K562 (cell line): ENCODE results near the gene PDE11A. TPM values are rescaled to one million over a fixed set of nuclear protein-coding genes. Genes with fewer than 3 reads are reported as not detected.
A peak's percentile ranks its signal among the peaks of the same experiment; 100 is the strongest.

Experiments
- ATAC-seq: fragments of 200-7000 bp; cut with Tn5 transposase; 3 replicates; pipeline ENCODE4 v1.9.1; 2020; ENCODE audit warnings: moderate library complexity
- BruUV-seq: library from RNA; stranded (reverse); fragments of 400-500 nt; replicated peaks from 2 replicates; lab custom pipeline; 2021; lab: Mats Ljungman, UMichigan
- CTCF ChIA-PET: fragments of 300-600 bp; formaldehyde crosslinking; extraction: SDS; loops from one replicate; lab custom pipeline; 2021; ENCODE audit warnings: low intra/inter-chr PET ratio; lab: Yijun Ruan, JAX
- POLR2A ChIA-PET: fragments of 300-600, 350-650 bp; sonication (Branson Sonifier 250); formaldehyde crosslinking; extraction: SDS; loops from one replicate; lab custom pipeline; 2021; ENCODE audit warnings: antibody characterized with exemption, inconsistent platforms; lab: Yijun Ruan, JAX
- DNase-seq, 4 experiments: peaks; one replicate each; pipeline versions ENCODE4 v3.0.0 to v3.0.0-alpha.2; 2011 to 2018; ENCODE audit warnings: low spot score in 3 of 4, mixed read lengths in 3 of 4; ENCODE audit errors: extremely low read depth in 1 of 4
- FAIRE-seq: peaks from 2 replicates; lab custom pipeline; 2011; peaks lifted over from hg19 to GRCh38; lab: Jason Lieb, UNC
- H2AFZ ChIP-seq: 2 replicates; pipeline ENCODE4 v1.6.0; 2011; ENCODE audit warnings: low read depth, low read length, control low read depth, inconsistent platforms
- H3K27ac ChIP-seq: fragments of 200-600 bp; 3 replicates; pipeline ENCODE4 v1.8.0; 2011; ENCODE audit warnings: low read depth, mild to moderate bottlenecking, control low read depth, inconsistent platforms, low read length, moderate library complexity, mixed read lengths; ENCODE audit errors: extremely low read depth
- H3K27me3 ChIP-seq, 2 experiments: fragments of 300-600 bp in 1 of 2; 2 replicates in 1 of 2; 3 replicates in 1 of 2; pipeline versions ENCODE4 v1.6.0 to v1.8.0; 2011; ENCODE audit warnings: inconsistent platforms in 2 of 2, low read length in 2 of 2, mild to moderate bottlenecking in 1 of 2, mixed read lengths in 1 of 2, moderate library complexity in 1 of 2; ENCODE audit not compliant: control insufficient read depth in 2 of 2, insufficient read depth in 2 of 2
- H3K36me3 ChIP-seq: fragments of 300-600 bp; 3 replicates; pipeline ENCODE4 v1.8.0; 2011; ENCODE audit warnings: mild to moderate bottlenecking, low read length, inconsistent platforms; ENCODE audit not compliant: control insufficient read depth, insufficient read depth
- H3K4me1 ChIP-seq, 2 experiments: fragments of 200-600 bp in 1 of 2; replicated peaks in 1 of 2; 2 replicates in 1 of 2; 3 replicates in 1 of 2; pipeline versions ENCODE4 v1.5.1 to v1.8.0; 2011; ENCODE audit warnings: inconsistent platforms in 2 of 2, low read length in 2 of 2, mild to moderate bottlenecking in 1 of 2, mixed read lengths in 1 of 2, moderate library complexity in 1 of 2; ENCODE audit not compliant: control insufficient read depth in 2 of 2, insufficient read depth in 2 of 2
- H3K4me2 ChIP-seq: 2 replicates; pipeline ENCODE4 v1.6.1; 2011; ENCODE audit warnings: low read length, control low read depth, inconsistent platforms, mixed read lengths; ENCODE audit not compliant: insufficient read depth
- H3K4me3 ChIP-seq: fragments of 200-600 bp; sonication (generic), shearing (Covaris generic); 2 replicates; pipeline ENCODE4 v1.5.1; 2016; ENCODE audit warnings: control low read depth, inconsistent platforms
- H3K79me2 ChIP-seq: fragments of 200-600 bp; 3 replicates; pipeline ENCODE4 v1.8.0; 2011; ENCODE audit warnings: low read length, inconsistent platforms; ENCODE audit not compliant: control insufficient read depth, insufficient read depth
- H3K9ac ChIP-seq, 2 experiments: 2 replicates each; pipeline versions ENCODE4 v1.6.0 to v1.6.1; 2011; ENCODE audit warnings: low read depth in 2 of 2, low read length in 2 of 2, control low read depth in 1 of 2, inconsistent platforms in 1 of 2, mild to moderate bottlenecking in 1 of 2, mixed read lengths in 1 of 2; ENCODE audit not compliant: insufficient read depth in 1 of 2
- H3K9me1 ChIP-seq: one replicate; pipeline ENCODE4 v1.6.0; 2011; ENCODE audit warnings: inconsistent platforms, mild to moderate bottlenecking, low read length, moderate library complexity; ENCODE audit not compliant: control insufficient read depth, insufficient read depth
- H3K9me3 ChIP-seq: replicated peaks from 2 replicates; pipeline ENCODE4 v1.5.1; 2011; ENCODE audit warnings: low read depth, low read length, inconsistent platforms; ENCODE audit not compliant: control insufficient read depth, insufficient read depth
- H4K20me1 ChIP-seq: replicated peaks from 2 replicates; pipeline ENCODE4 v1.6.1; 2011; ENCODE audit warnings: low read length, inconsistent platforms, mixed read lengths; ENCODE audit not compliant: control insufficient read depth, insufficient read depth
- GATAD2B ChIP-seq: fragments of 450-650 bp; IDR thresholded peaks from 2 replicates; pipeline ENCODE4 v1.6.1; 2017; ENCODE audit warnings: mild to moderate bottlenecking, borderline replicate concordance
- JUND ChIP-seq, 2 experiments: IDR thresholded peaks; 2 replicates in 1 of 2; 3 replicates in 1 of 2; pipeline ENCODE4 v1.6.1; 2011; ENCODE audit warnings: borderline replicate concordance in 2 of 2, low read depth in 2 of 2, low read length in 2 of 2, improper control_type of control experiment in 1 of 2, missing biosample characterization in 1 of 2, missing genetic modification characterization in 1 of 2, missing genetic modification reagents in 1 of 2
- MEIS2 ChIP-seq: fragments of 450-650 bp; IDR thresholded peaks from 2 replicates; pipeline ENCODE4 v1.6.1; 2014; ENCODE audit warnings: mild to moderate bottlenecking; ENCODE audit not compliant: partially characterized antibody
- OTX1 ChIP-seq: fragments of 450-650 bp; formaldehyde crosslinking; IDR thresholded peaks from 2 replicates; pipeline ENCODE4 v1.4.0; 2022; ENCODE audit warnings: mild to moderate bottlenecking
- POLR2G ChIP-seq: fragments of 200-400 bp; formaldehyde crosslinking; IDR thresholded peaks from 2 replicates; pipeline ENCODE4 v1.6.1; 2017; ENCODE audit warnings: low read depth, mild to moderate bottlenecking, antibody characterized with exemption, low read length, moderate library complexity
- PURB ChIP-seq: sonication (generic); formaldehyde crosslinking; IDR thresholded peaks from 2 replicates; pipeline ENCODE4 v1.9.0; 2021; ENCODE audit warnings: low read depth, mild to moderate bottlenecking, missing genetic modification reagents
- SMAD2 ChIP-seq: fragments of 150-350 bp; IDR thresholded peaks from 2 replicates; pipeline ENCODE4 v1.6.1; 2014; ENCODE audit warnings: low read depth, mild to moderate bottlenecking, low read length
- THRAP3 ChIP-seq: fragments of 450-650 bp; IDR thresholded peaks from 2 replicates; pipeline ENCODE4 v1.6.1; 2016; ENCODE audit warnings: mild to moderate bottlenecking, inconsistent platforms, borderline replicate concordance
- ZNF197 ChIP-seq: fragments of 200-800 bp; sonication (Bioruptor generic); IDR thresholded peaks from 2 replicates; pipeline ENCODE4 v1.6.1; 2016; ENCODE audit warnings: low read depth, missing genetic modification characterization, missing compliant biosample characterization
- ZNF280B ChIP-seq: fragments of 250-450 bp; sonication (Bioruptor Pico); IDR thresholded peaks from 2 replicates; pipeline ENCODE4 v1.5.1; 2021; ENCODE audit warnings: mild to moderate bottlenecking
- ZNF398 ChIP-seq: fragments of 250-450 bp; sonication (Bioruptor Pico); IDR thresholded peaks from 2 replicates; pipeline ENCODE4 v1.8.0; 2021; ENCODE audit warnings: moderate library complexity, mild to moderate bottlenecking, inconsistent platforms
- WGBS: fragments of 100-300 bp; shearing (Covaris generic); methylation state at CpG from one replicate; pipeline ENCODE4 v1.1.6; 2016; ENCODE audit warnings: low coverage, mixed read lengths; ENCODE audit not compliant: insufficient coverage; ENCODE audit errors: missing lambda C conversion rate; 5-methylcytosine and 5-hydroxymethylcytosine counted together
- in situ Hi-C: fragments of 300-500 bp; cut with MboI; formaldehyde crosslinking; loops from 4 replicates; pipeline ENCODE4 v1.15.0; 2018; ENCODE audit warnings: inconsistent platforms, mixed read lengths
- intact Hi-C: fragments of 100-400 bp; cut with micrococcal nuclease; formaldehyde crosslinking; loops from 2 replicates; pipeline ENCODE4 v1.14.2; 2022
- polyA plus RNA-seq, 8 experiments: library from polyadenylated mRNA; depleted of rRNA in 4 of 8; stranded (reverse) in 5 of 8; unstranded in 3 of 8; fragments of >200 nt; fragmentation: Nextera tagmentation in 2 of 8; fragmentation: Illumina TruSeq in 1 of 8; extraction: Ambion mirVana in 2 of 8; extraction: Trizol in 1 of 8; gene quantifications; 2 replicates each; pipeline versions ENCODE4 v1.2.1 to v1.2.3, GENCODE V29; 2011 to 2014; ENCODE audit warnings: inconsistent platforms in 1 of 8, missing spikeins in 1 of 8
- total RNA-seq, 7 experiments: library from RNA; depleted of rRNA in 6 of 7; stranded (reverse); fragments of >200 nt in 6 of 7; fragmentation: Illumina TruSeq in 2 of 7; extraction: Trizol in 2 of 7; gene quantifications; 2 replicates each; pipeline versions ENCODE4 v1.2.1 to v1.2.3, GENCODE V29; 2011 to 2021; ENCODE audit warnings: low replicate concordance in 1 of 7
- TF ChIP-seq, protein P1 (sequence below): sonication (generic); IDR thresholded peaks from 2 replicates; pipeline ENCODE4 v1.6.1; 2016
- TF ChIP-seq, protein P2 (sequence below): fragments of 450-650 bp; IDR thresholded peaks from 2 replicates; pipeline ENCODE4 v1.6.1; 2016

The PDE11A gene
- total and polyA plus RNA-seq, 9 of the 15 experiments (the other 6 are each of a cell fraction or from before 2014, with no cell fraction given): 3.2 to 22.1 (median 5.7) TPM

- no peak overlapping the region for H3K9ac ChIP-seq
- POLR2A ChIA-PET: interaction anchor here (0.6 to 0.8 kb wide), 3 partner anchors 11 to 744 kb away, joined by 3 read pairs; no protein-coding TSS in a partner anchor
- TF ChIP-seq SMAD2: no peak
- TF ChIP-seq ZNF197 (CRISPR knock-in tag): no peak
- no peak for TF ChIP-seq PURB (CRISPR knock-in tag)
- no peak for TF ChIP-seq THRAP3
- peak; percentile 49 for TF ChIP-seq MEIS2
- no peak for TF ChIP-seq ZNF280B
- TF ChIP-seq, protein P1, sequence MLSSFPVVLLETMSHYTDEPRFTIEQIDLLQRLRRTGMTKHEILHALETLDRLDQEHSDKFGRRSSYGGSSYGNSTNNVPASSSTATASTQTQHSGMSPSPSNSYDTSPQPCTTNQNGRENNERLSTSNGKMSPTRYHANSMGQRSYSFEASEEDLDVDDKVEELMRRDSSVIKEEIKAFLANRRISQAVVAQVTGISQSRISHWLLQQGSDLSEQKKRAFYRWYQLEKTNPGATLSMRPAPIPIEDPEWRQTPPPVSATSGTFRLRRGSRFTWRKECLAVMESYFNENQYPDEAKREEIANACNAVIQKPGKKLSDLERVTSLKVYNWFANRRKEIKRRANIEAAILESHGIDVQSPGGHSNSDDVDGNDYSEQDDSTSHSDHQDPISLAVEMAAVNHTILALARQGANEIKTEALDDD: no peak
- TF ChIP-seq, protein P2, sequence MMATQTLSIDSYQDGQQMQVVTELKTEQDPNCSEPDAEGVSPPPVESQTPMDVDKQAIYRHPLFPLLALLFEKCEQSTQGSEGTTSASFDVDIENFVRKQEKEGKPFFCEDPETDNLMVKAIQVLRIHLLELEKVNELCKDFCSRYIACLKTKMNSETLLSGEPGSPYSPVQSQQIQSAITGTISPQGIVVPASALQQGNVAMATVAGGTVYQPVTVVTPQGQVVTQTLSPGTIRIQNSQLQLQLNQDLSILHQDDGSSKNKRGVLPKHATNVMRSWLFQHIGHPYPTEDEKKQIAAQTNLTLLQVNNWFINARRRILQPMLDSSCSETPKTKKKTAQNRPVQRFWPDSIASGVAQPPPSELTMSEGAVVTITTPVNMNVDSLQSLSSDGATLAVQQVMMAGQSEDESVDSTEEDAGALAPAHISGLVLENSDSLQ: peak; percentile 39; the same call in 1 of the 2 replicates
- no peak for TF ChIP-seq POLR2G
- no peak for TF ChIP-seq JUND (IDR thresholded peaks at IDR 0.05; ENCODE audit: borderline replicate concordance, low read depth, low read length)
- no peak for TF ChIP-seq JUND (tag; IDR thresholded peaks at IDR 0.05; ENCODE audit: borderline replicate concordance, low read depth, low read length)
- TF ChIP-seq OTX1 (CRISPR knock-in tag): no peak
- no peak for TF ChIP-seq GATAD2B
- no peak for TF ChIP-seq ZNF398
- H3K27me3 ChIP-seq: no peaks in the 10 kb centered on the region
- no peaks in the 10 kb centered on the region for H3K9me3 ChIP-seq
- H3K27ac ChIP-seq: no peak overlapping the region
- intact Hi-C loops: no loop called here
- WGBS: 14% methylated on average over 6 of the region's 6 CpGs
- in situ Hi-C loops: no loop called here
- H2AFZ ChIP-seq: no peak overlapping the region
- no TSS peak for BruUV-seq
- H3K4me2 ChIP-seq: no peak overlapping the region
- no peaks in the 10 kb centered on the region for H3K9me1 ChIP-seq
- DNase-seq (no peak), ATAC-seq (no peak), FAIRE-seq (no peak)
- H3K79me2 ChIP-seq: no peaks in the 10 kb centered on the region
- peaks cover 7 to 10% of the 10 kb centered on the region in 2 experiments for H3K4me1 ChIP-seq
- H3K4me3 ChIP-seq: no peak overlapping the region
- CTCF ChIA-PET: no interaction called here
- H3K36me3 ChIP-seq: no peaks in the 10 kb centered on the region
- H4K20me1 ChIP-seq: no peaks in the 10 kb centered on the region
These were observed 397.2 kb downstream of the PDE11A start for GRCh38 chr2:177675350-177675821.
